Bronchial epithelial cell (primary cell): ENCODE measurements around the gene SH2D1B. TPM values are rescaled to one million over a fixed set of nuclear protein-coding genes. Genes with fewer than 3 reads are reported as not detected.

Source experiments
- DNase-seq: peaks from one replicate; pipeline ENCODE4 v3.0.0-alpha.2; 2010; ENCODE audit warnings: low read depth
- FAIRE-seq: peaks from 2 replicates; lab custom pipeline; 2011; peaks lifted over from hg19 to GRCh38; lab: Jason Lieb, UNC
- H3K27me3 ChIP-seq: 2 replicates; pipeline ENCODE4 v1.5.1; 2011; ENCODE audit warnings: low read length; ENCODE audit not compliant: control insufficient read depth, insufficient read depth
- H3K36me3 ChIP-seq: 2 replicates; pipeline ENCODE4 v1.5.1; 2011; ENCODE audit warnings: low read length; ENCODE audit not compliant: control insufficient read depth, insufficient read depth
- H3K4me3 ChIP-seq: 2 replicates; pipeline ENCODE4 v1.5.1; 2011; ENCODE audit warnings: mild to moderate bottlenecking, low read depth, low read length, control low read depth
- total RNA-seq: library from RNA; depleted of rRNA; stranded (reverse); fragments of >200 nt; gene quantifications from 2 replicates; pipeline ENCODE4 v1.2.1, GENCODE V29; 2014
- TF ChIP-seq, protein P1 (sequence below): IDR thresholded peaks from 2 replicates; pipeline ENCODE4 v1.5.1; 2011; ENCODE audit warnings: mild to moderate bottlenecking, moderate library complexity, low read length, control low read depth, inconsistent platforms; ENCODE audit not compliant: insufficient read depth, severe bottlenecking

Gene SH2D1B
- total RNA-seq, 1 donor from 2014 or later: not detected

DNA sequence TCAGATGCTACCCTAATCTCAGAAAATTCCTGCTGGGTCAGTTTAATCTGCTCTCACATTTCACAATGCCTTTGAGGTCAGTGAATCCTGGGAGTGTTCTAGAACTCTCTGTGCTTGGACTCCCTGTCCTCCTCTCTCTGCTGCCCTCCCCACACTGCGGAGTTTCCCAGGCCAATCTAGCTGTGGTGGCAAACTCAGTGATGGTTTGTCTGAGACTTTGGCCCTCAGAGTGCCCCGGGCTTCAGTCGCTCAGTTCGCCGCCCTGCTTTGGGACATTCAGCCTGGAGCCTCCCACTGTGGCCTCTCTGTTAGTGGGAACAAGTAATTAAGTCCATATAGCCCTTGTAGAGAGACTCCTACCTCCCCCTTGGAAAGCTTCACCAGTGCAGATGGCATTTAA is 23.3 kb downstream of the SH2D1B start:
- H3K27me3 ChIP-seq: no peaks in the 10 kb centered on the region
- FAIRE-seq (no peak), DNase-seq (no peak)
- H3K36me3 ChIP-seq: no peaks in the 10 kb centered on the region
- TF ChIP-seq, protein P1, sequence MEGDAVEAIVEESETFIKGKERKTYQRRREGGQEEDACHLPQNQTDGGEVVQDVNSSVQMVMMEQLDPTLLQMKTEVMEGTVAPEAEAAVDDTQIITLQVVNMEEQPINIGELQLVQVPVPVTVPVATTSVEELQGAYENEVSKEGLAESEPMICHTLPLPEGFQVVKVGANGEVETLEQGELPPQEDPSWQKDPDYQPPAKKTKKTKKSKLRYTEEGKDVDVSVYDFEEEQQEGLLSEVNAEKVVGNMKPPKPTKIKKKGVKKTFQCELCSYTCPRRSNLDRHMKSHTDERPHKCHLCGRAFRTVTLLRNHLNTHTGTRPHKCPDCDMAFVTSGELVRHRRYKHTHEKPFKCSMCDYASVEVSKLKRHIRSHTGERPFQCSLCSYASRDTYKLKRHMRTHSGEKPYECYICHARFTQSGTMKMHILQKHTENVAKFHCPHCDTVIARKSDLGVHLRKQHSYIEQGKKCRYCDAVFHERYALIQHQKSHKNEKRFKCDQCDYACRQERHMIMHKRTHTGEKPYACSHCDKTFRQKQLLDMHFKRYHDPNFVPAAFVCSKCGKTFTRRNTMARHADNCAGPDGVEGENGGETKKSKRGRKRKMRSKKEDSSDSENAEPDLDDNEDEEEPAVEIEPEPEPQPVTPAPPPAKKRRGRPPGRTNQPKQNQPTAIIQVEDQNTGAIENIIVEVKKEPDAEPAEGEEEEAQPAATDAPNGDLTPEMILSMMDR: no peak
- H3K4me3 ChIP-seq: no peak overlapping the region

DNA sequence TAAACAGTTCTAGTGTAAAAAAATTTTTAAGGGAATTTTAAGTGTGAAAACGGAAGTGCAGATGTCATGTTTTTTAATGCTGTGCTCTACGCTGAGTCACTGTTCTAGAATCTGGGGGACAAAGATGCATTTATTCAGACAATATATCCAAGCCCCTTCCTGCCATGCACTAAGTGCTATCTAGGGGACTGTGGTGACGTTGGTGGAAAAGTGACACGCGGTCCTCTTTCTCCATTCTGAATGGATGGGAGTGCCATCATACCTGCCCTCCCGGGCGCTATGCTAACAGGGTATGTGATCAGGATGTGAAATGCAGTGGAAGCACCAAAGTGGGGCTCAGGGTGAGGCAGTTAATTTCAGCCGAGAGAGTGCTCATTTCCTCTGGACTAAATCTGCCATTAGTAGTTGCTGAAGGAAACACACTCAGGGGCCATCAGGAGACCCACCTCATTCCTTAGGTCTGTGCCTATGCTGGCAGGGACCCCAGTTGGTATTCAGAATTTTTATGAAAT is 23.8 kb downstream of the SH2D1B start:
- TF ChIP-seq, protein P1: no peak
- Histone ChIP-seq H3K36me3 (no peaks in the 10 kb centered on the region), H3K27me3 (no peaks in the 10 kb centered on the region), H3K4me3 (no peak overlapping the region)
- FAIRE-seq (no peak), DNase-seq (no peak)

DNA sequence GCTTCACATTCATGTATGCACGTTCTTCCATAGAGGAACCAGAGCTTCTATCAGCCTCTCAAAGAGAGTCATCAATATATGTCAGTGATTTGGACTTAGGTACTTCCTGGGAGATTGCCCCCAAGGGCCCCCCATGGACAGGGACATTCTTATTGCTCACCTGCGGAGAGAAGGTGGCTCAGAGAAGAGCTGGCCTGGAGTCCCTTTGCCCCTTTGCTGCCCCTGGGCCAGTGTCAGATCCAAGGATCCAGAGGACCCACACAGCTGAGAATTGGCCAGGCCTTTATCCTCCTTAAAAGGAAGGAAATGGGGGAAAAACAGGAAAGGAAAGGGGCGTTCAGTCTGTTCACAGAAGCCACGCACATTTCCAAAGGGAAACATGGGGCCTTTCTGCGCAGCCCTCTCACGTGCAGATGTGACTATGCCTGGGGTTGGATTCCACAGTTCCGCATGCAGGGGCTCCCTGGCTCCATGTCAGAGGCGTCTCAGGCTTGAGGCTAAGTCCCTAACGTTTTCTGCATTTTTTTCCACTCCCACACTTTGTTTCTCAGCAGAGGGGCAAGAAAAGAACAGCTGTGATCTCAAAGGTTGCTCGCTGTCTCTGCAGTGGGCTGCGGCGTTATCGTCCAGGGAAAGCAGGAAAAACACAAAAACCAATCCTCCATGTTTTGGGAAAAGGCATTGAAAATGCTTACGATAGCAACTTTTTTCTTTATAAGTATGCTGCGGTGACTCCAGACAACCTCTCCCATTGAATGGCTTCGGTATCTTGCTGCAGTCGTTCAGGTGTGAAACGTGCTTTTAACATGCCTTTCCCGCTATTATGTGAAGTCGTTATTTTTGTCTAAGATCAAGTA is 24.5 kb downstream of the SH2D1B start:
- no peak overlapping the region for H3K4me3 ChIP-seq
- no peaks in the 10 kb centered on the region for H3K36me3 ChIP-seq
- no peak for FAIRE-seq
- H3K27me3 ChIP-seq: no peaks in the 10 kb centered on the region
- no peak for DNase-seq
- TF ChIP-seq, protein P1: no peak

DNA sequence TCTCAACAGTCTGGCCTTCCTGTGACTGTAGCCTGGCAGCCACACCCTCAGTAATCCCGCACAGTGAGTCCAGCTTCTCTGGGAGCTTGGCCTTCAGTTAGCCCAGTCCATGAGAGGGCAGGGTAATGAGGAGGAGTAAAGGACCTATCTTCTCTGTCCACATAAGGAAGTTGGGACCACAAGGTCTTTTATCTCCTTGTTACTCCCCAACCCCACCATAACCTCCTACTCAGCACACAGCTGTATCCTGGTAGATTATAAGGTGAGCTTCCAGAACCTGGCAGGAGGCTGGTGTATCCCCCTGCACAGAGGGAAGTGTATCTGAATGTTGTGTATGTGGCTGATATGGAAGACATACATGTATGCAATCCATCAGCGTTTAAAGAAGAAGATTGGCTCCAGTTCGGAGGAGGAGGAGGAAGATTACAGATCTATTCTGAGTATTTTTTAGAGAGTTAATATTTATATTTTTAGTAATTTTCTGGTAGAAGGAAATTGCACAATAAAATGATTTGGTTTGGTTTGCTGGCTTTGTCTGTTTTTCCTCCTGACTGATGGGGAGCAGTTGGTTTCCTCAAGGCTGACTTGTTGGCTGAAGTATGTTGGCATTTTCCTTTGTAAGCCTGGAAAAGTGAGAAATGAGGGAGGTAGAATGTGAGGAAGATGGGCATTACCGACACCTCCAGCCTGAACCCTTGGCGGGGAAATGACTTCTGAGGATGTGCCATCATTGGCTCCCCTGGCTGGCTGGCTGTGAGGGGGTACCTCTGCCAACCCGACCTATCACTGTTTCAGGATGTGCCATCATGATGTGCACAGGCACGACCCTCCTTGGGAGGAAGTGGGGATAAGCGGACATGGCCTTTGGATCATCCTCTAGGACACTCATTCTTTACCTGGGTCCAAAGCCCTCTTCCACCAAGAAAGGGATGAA is 25.4 kb downstream of the SH2D1B start:
- H3K4me3 ChIP-seq: no peak overlapping the region
- FAIRE-seq (no peak), DNase-seq (no peak)
- no peaks in the 10 kb centered on the region for H3K27me3 ChIP-seq
- no peaks in the 10 kb centered on the region for H3K36me3 ChIP-seq
- TF ChIP-seq, protein P1: no peak

DNA sequence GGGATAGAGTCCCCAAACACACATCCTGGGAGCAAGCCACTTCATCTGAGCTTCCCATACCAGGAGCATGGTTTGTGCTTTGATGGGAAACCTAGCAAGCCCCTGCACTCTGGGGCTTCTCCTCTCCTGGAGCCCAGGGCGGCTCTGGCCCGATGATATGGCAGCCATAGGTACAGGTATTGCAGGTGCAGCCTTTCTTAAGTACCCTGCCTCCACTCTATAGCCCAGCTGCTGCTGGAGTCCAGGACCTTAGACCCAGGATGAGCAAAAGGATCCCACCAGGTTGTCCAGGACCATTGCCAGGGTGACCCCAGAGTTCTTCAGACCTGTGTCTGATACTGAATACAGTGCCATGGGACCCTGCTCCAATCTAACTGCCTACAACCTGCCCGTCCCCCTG is 26.2 kb downstream of the SH2D1B start:
- Histone ChIP-seq H3K27me3 (no peaks in the 10 kb centered on the region), H3K36me3 (no peaks in the 10 kb centered on the region), H3K4me3 (no peak overlapping the region)
- no peak for FAIRE-seq
- TF ChIP-seq, protein P1: no peak
- DNase-seq: no peak
